Gastrocnemius medialis (tissue), 4 donors: ENCODE measurements around the gene MKNK1.

Experiments used
- POLR2A ChIP-seq, 2 donors: fragments of 450-650 bp; IDR thresholded peaks; one replicate each; pipeline ENCODE4 v1.6.1; 2017; ENCODE audit warnings: antibody characterized with exemption in 2 of 2, mild to moderate bottlenecking in 2 of 2, moderate library complexity in 2 of 2
- TF ChIP-seq, protein P1 (sequence below), 5 experiments: fragments of 450-650 bp in 3 of 5; fragments of 200-600 bp in 2 of 5; sonication (generic) in 2 of 5; IDR thresholded peaks in 4 of 5; conservative IDR thresholded peaks in 1 of 5; 1 replicate in 4 of 5; 2 replicates in 1 of 5; pipeline ENCODE4 v1.5.1; 2016 to 2019; ENCODE audit warnings: antibody characterized with exemption in 5 of 5, mild to moderate bottlenecking in 3 of 5, moderate library complexity in 3 of 5

DNA sequence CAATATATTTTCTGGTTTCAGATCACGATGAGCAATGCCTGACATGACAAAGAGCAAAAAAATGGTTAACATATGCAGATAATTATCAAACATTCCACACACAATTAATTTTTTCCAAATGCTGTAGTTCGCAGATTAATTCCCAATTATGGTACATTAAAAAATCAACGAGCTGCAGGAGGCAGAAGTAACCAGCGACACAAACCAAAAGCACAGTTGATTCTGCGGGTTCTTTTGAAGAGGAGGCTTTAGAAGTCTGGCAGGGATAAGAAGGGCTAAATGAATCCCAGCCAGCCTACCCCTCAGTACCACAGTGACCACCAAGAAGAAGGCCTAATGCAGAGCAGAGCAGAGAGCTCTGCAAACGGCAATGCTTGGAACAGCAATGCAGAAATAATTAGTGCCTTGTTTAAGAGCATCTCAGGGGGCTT lies 35.6 kb downstream of the MKNK1 start:
- TF ChIP-seq, protein P1, sequence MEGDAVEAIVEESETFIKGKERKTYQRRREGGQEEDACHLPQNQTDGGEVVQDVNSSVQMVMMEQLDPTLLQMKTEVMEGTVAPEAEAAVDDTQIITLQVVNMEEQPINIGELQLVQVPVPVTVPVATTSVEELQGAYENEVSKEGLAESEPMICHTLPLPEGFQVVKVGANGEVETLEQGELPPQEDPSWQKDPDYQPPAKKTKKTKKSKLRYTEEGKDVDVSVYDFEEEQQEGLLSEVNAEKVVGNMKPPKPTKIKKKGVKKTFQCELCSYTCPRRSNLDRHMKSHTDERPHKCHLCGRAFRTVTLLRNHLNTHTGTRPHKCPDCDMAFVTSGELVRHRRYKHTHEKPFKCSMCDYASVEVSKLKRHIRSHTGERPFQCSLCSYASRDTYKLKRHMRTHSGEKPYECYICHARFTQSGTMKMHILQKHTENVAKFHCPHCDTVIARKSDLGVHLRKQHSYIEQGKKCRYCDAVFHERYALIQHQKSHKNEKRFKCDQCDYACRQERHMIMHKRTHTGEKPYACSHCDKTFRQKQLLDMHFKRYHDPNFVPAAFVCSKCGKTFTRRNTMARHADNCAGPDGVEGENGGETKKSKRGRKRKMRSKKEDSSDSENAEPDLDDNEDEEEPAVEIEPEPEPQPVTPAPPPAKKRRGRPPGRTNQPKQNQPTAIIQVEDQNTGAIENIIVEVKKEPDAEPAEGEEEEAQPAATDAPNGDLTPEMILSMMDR (IDR thresholded peaks at IDR 0.05 in 4 of 5, conservative IDR thresholded peaks at IDR 0.05 in 1 of 5), result no peak
- no peak for TF ChIP-seq POLR2A (IDR thresholded peaks at IDR 0.05)
